Mesothelial cell of epicardium (in vitro differentiated cells): ENCODE data around the gene SPATA16. TPM values are rescaled to one million over a fixed set of nuclear protein-coding genes. Genes with fewer than 3 reads are reported as not detected.
A peak's percentile ranks its signal among the peaks of the same experiment; 100 is the strongest.
"Not testable (repeated sequence)": the region's sequence is repeated elsewhere in the genome, so short reads cannot be mapped to it uniquely, and the experiment has no call there.

Experiments used
- DNase-seq, 2 experiments: peaks; one replicate each; pipeline ENCODE4 v3.0.0; 2021; ENCODE audit warnings: low spot score in 2 of 2; ENCODE audit not compliant: unreplicated experiment in 2 of 2
- H3K27ac Mint-ChIP-seq: 2 replicates; pipeline ENCODE4 v1.8.0; 2021; ENCODE audit warnings: mixed read lengths
- H3K27me3 Mint-ChIP-seq: 2 replicates; pipeline ENCODE4 v1.8.0; 2021; ENCODE audit warnings: low read depth, mixed read lengths
- H3K36me3 Mint-ChIP-seq: 2 replicates; pipeline ENCODE4 v1.8.0; 2021; ENCODE audit warnings: mixed read lengths
- H3K4me1 Mint-ChIP-seq: 2 replicates; pipeline ENCODE4 v1.8.0; 2021; ENCODE audit warnings: mixed read lengths
- H3K4me3 Mint-ChIP-seq: 2 replicates; pipeline ENCODE4 v1.8.0; 2021; ENCODE audit warnings: mild to moderate bottlenecking, moderate library complexity, mixed read lengths
- H3K9me3 Mint-ChIP-seq: 2 replicates; pipeline ENCODE4 v1.8.0; 2021; ENCODE audit warnings: mixed read lengths
- CTCF ChIP-seq: fragments of 200-600 bp; sonication (generic); IDR thresholded peaks from one replicate; pipeline ENCODE4 v1.5.0; 2021; ENCODE audit warnings: antibody characterized with exemption; ENCODE audit not compliant: unreplicated experiment
- total RNA-seq: library from RNA; stranded (reverse); gene quantifications from 3 replicates; pipeline ENCODE4 v1.2.1, GENCODE V29; 2021

The SPATA16 gene
- total RNA-seq, 1 donor from 2014 or later, result not detected

- no peaks in the 10 kb centered on the region for H3K27me3 Mint-ChIP-seq
- DNase-seq, result no peak
- H3K36me3 Mint-ChIP-seq, result no peaks in the 10 kb centered on the region
- H3K4me1 Mint-ChIP-seq, result peaks cover 30% of the 10 kb centered on the region
- peaks cover 3% of the 10 kb centered on the region for H3K9me3 Mint-ChIP-seq
- peak overlapping the region; percentile 69 for H3K27ac Mint-ChIP-seq
- no peak overlapping the region for H3K4me3 Mint-ChIP-seq
- TF ChIP-seq CTCF, result no peak
Observed at GRCh38 chr3:172869368-172869771, 271.7 kb downstream of the SPATA16 start.

GRCh38 chr3:172868582-172869200, 272.3 kb downstream of the SPATA16 start:
- H3K4me3 Mint-ChIP-seq, result no peak overlapping the region
- no peaks in the 10 kb centered on the region for H3K36me3 Mint-ChIP-seq
- H3K27me3 Mint-ChIP-seq, result no peaks in the 10 kb centered on the region
- peaks cover 3% of the 10 kb centered on the region for H3K9me3 Mint-ChIP-seq
- no peak for TF ChIP-seq CTCF
- no peak for DNase-seq
- H3K4me1 Mint-ChIP-seq, result peaks cover 30% of the 10 kb centered on the region
- H3K27ac Mint-ChIP-seq, result no peak overlapping the region

DNA sequence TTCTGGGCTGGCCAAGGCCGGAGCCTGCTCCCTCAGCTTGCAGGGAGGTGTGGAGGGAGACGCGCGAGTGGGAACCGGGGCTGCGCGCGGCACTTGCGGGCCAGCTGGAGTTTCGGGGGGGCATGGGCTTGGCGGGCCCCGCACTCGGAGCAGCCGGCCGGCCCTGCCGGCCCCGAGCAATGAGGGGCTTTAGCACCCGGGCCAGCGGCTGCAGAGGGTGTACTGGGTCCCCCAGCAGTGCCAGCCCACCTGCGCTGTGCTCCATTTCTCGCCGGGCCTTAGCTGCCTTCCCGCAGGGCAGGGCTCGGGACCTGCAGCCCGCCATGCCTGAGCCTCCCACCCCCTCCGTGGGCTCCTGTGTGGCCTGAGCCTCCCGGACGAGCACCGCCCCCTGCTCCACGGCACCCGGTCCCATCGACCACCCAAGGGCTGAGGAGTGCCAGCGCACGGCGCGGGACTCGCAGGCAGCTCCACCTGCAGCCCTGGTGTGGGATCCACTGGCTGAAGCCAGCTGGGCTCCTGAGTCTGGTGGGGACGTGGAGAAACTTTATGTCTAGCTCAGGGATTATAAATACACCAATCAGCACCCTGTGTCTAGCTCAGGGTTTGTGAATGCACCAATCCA, 274.2 kb downstream of the SPATA16 start:
- DNase-seq, H3K4me3 Mint-ChIP-seq, H3K27ac Mint-ChIP-seq, H3K36me3 Mint-ChIP-seq, H3K9me3 Mint-ChIP-seq, H3K27me3 Mint-ChIP-seq: not testable (repeated sequence)
- peaks cover 30% of the 10 kb centered on the region for H3K4me1 Mint-ChIP-seq

GRCh38 chr3:172859041-172859440, 282.0 kb downstream of the SPATA16 start:
- TF ChIP-seq CTCF, result no peak
- no peaks in the 10 kb centered on the region for H3K36me3 Mint-ChIP-seq
- H3K4me1 Mint-ChIP-seq, result peaks cover 20% of the 10 kb centered on the region
- H3K9me3 Mint-ChIP-seq, result peaks cover 3% of the 10 kb centered on the region
- no peaks in the 10 kb centered on the region for H3K27me3 Mint-ChIP-seq
- H3K4me3 Mint-ChIP-seq, result no peak overlapping the region
- H3K27ac Mint-ChIP-seq, result peak overlapping the region; percentile 19
- DNase-seq, result no peak

- no peak for DNase-seq
- H3K27ac Mint-ChIP-seq, result peak overlapping the region; percentile 14
- peaks cover 20% of the 10 kb centered on the region for H3K4me1 Mint-ChIP-seq
- H3K9me3 Mint-ChIP-seq, result no peaks in the 10 kb centered on the region
- H3K27me3 Mint-ChIP-seq, result no peaks in the 10 kb centered on the region
- H3K4me3 Mint-ChIP-seq, result no peak overlapping the region
- TF ChIP-seq CTCF, result no peak
- no peaks in the 10 kb centered on the region for H3K36me3 Mint-ChIP-seq
Observed at GRCh38 chr3:172856795-172857742, 284.0 kb downstream of the SPATA16 start.

DNA sequence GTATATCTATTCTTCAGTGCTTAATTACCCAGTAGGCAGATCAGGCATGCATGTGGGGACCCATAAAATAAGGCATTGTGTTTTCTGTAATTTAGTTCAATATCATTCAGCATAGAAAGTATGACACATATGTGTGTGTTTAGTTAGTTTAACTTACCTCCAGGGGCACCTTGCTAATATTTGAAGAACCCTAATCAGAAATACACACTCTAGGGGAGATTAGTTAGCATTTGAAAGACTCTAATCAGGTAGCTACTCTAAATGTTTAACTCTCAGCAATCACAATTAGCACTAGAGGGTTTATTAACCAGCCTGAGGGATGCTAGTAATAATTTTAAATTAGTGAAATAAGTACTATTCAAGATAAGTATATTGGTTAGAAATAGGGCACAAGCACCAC, 286.0 kb downstream of the SPATA16 start:
- Mint-ChIP-seq H3K4me3 (no peak overlapping the region), H3K36me3 (no peaks in the 10 kb centered on the region), H3K27me3 (no peaks in the 10 kb centered on the region), H3K27ac (no peak overlapping the region), H3K9me3 (no peaks in the 10 kb centered on the region), H3K4me1 (peaks cover 20% of the 10 kb centered on the region)
- DNase-seq, result no peak
- no peak for TF ChIP-seq CTCF
